Measurements from ENCODE around the gene ARHGAP10.

The ARHGAP10 gene

GRCh38 chr4:147731580-147732517 is at the start of gene ARHGAP10:
TSS of gene ARHGAP10 (plus strand) at chr4:147732088. CDS start at chr4:147732302, 214 bp downstream.
- peak; percentile 4 to 73 for DNase-seq

- DNase-seq, result no peak
These were observed 49.1 kb upstream of the ARHGAP10 start for GRCh38 chr4:147682755-147683154.

- DNase-seq, result no peak
These were observed 48.7 kb upstream of the ARHGAP10 start for GRCh38 chr4:147683188-147683591.

GRCh38 chr4:147683717-147684700 is 47.9 kb upstream of the ARHGAP10 start, which contains the start of gene PRMT9:
TSS of gene PRMT9 (minus strand) at chr4:147684163. CDS start at chr4:147683987, 176 bp downstream.
- DNase-seq, result peak; percentile 53 to 84

DNA sequence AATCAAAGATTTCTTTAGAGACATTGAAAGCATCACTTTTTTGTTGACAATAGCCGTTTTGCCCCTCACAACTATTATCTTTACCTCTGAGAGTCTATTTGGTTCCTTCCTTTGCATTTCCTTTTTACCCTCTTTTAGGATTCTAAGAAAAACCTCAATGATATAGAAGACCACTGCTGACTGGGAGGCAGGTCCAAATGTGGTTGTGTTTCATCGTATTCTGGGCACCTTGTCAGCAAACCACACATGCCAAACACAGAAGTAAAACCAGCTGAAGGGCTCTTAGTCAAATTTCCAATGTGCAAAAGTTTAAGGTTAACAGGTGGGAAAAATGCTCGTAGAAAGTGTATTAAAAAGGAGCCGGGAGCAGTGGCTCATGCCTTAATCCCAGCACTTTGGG is 42.8 kb upstream of the ARHGAP10 start:
- no peak for DNase-seq

- DNase-seq, result no peak
These were observed 40.1 kb upstream of the ARHGAP10 start for GRCh38 chr4:147691820-147692219.

- no peak for DNase-seq
These were observed 38.7 kb upstream of the ARHGAP10 start for GRCh38 chr4:147693218-147693617.

DNA sequence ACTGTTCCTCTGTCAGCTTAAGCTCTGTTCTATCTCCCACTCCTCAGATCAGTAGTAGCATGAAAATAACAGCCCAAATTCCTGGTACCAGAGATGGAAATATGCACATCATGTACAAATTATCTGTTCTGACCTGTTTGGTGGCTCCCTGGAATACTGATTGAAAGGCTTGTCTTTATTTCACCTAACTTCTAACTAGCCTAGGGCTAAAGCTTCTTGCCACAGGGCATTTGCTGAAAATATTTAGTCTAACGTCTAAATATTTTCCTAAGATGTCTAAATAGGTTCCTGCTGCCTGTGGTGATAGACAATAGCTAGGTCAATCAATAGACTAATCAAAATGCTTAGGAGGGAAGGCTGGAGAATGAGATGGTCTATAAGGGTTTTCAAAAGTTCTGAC is 35.0 kb upstream of the ARHGAP10 start:
- no peak for DNase-seq

DNA sequence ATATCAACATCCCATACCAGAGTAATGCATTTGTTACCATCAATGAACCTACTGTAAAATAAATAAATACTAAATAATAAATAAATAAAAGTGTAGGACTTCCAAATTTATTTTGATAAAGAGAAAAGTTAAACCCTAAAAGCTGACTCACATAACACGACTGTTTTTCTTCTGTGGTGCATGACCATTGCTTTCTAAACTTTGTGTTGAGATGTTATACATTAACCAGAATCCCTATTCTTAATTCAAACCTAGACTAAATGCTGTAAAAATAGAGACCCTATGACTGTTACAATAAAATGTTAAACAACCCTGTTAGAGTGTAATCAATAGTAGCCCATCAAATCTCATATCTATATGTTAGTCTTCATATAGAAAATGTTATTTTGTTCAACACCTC is 27.0 kb upstream of the ARHGAP10 start:
- no peak for DNase-seq

DNA sequence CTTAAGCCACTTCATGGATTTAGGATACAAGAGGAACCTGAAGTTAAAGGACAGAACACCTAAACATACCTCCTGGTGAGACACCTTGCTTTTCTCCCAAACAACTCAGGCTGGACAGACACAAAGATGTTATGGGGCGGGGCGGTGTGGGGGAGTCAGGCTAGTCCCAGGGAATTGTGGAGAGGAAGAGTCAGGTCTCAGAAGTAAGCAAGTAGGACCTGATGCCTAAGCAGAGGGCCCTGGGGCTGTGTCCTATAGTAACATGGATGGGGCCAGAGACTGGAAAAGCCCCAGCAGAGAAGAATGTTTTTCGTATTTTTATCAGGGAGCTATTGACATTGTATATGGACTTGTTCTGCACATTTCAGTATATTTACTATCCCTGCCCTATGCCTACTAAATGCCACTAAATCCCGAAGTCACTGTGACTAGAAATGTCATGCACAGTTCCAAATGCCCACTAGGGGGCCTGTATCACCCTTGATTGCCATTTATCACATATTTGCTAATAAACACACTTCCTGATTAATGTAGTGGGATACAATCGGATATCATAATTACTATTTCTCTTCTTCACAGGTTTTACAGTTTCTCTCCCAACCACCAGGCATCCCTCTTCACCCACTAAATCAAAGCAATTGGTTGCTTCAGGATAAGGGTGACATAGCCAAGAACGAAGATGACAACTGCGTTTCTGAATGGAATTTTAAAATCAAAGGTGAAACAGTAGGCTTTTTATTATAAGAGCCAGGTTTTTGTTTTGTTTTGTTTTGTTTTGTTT is 23.8 kb upstream of the ARHGAP10 start:
- peak in 1 of 2 donors; percentile 15 for DNase-seq

- DNase-seq, result no peak
These were observed 21.9 kb upstream of the ARHGAP10 start for GRCh38 chr4:147709999-147710398.

- no peak for DNase-seq
These were observed 17.1 kb upstream of the ARHGAP10 start for GRCh38 chr4:147714575-147715401.

- DNase-seq, result no peak
These were observed 14.0 kb upstream of the ARHGAP10 start for GRCh38 chr4:147717878-147718277.

- no peak for DNase-seq
These were observed 8.6 kb upstream of the ARHGAP10 start for GRCh38 chr4:147723326-147723725.

- DNase-seq, result no peak
These were observed 7.3 kb upstream of the ARHGAP10 start for GRCh38 chr4:147724468-147725201.

DNA sequence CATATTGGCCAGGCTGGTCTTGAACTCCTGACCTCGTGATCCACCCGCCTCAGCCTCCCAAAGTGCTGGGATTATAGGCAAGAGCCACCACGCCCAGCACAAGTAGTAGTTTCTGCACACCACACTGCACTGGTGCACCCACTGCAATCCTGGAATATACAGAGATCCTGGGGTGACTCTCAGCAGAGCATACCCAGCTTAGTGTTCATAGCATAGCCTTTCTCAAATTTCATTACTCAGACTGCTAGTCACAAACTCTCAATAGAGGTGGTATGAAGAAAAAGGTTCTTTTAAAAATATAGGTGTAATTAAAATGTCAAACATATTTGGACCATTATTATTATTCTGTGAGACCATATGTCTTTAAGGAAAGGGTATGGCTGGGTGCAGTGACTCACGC is 6.2 kb upstream of the ARHGAP10 start:
- no peak for DNase-seq

GRCh38 chr4:147727476-147728028 is 4.3 kb upstream of the ARHGAP10 start:
- no peak for DNase-seq

DNA sequence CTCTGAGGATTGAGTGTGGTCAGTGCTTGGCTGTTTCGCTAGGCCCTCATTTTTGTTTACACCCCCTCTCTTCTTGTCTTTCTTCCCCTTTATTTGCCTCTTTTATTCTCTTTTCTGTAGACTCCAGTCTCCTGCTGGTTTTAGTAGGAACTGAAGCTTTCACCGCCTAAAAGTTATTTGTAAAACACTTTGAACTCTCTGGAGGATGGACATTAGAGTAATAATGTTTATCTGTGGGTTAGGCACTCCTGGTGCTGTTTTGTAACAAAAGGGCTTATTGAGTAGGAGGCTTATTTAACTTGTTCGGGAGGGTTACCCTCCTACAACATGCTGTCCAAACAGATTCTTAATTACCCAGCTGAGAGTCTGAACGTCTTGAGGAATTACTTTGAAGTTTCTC is 1.6 kb upstream of the ARHGAP10 start:
- no peak for DNase-seq

- no peak for DNase-seq
These were observed 789 bp downstream of the ARHGAP10 start for GRCh38 chr4:147732518-147733235.

Data from bone marrow (tissue), 2 donors.